GM19452 (cell line): ENCODE data around the gene DIP2C.
"Not testable (repeated sequence)": the region's sequence is repeated elsewhere in the genome, so short reads cannot be mapped to it uniquely, and the experiment has no call there.

Experiments used
- ATAC-seq: cut with Tn5 transposase; IDR thresholded peaks from one replicate; pipeline ENCODE4 v1.9.1; 2021; ENCODE audit not compliant: unreplicated experiment

Gene DIP2C

DNA sequence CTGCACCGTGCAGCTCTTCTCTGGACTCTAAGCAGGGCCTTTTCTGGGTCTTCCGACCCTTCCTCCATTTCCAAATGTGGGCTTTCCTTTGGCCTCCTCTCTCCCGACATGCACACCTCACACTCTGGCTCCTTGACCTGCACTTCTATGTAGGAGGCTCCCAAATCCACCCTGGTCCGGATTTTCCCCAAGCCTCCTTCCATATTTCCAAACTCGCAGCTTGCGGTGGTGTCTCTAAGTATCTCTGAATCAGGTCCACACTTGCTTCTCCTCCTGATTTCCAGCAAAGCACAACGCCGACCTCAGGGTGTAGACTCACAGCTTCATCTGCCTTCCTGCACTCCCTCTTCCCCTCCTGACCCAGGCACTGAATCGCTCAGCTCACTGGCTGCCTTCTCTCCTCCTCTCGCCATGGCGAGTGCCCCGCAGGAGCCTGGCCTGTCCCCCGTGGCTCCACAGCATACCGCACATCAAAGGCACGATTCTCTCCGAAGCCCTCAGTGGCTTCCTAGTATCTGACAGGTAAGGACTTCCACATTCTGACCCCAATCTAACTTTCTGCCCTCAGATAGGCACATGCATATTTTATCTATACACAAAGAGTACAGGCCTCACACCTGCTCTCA is 27.8 kb downstream of the DIP2C start:
- no peak for ATAC-seq

DNA sequence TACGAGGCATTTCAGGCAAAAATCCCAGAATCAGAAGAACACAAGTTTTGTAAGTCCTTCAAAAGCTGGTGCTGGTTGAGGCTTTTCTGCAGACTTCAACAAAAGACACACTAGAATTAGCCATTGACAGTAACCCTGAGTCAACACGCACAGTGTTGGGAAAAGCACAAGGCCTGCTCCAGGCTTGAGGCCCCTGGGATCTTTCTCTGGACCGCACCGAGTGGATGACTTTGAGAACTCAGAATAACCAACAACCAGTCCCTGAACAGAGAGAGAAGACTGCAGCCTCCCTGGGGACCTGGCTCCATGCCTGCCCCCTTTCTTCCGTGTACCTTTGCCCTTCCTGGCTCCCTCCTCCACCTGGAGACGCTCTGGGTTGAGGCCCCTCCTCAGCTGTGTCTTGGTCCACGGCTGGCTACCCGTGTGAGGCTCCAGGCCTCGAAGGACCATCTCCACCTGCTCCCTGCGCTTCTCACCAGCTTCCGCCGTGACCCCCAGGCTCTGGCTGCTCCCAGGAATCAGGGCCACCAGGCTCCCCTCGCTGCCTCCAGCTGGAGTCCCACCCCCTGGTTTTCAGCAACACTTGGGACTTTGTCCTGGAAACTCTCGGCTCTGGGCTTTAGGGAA is 28.4 kb downstream of the DIP2C start:
- ATAC-seq: no peak

DNA sequence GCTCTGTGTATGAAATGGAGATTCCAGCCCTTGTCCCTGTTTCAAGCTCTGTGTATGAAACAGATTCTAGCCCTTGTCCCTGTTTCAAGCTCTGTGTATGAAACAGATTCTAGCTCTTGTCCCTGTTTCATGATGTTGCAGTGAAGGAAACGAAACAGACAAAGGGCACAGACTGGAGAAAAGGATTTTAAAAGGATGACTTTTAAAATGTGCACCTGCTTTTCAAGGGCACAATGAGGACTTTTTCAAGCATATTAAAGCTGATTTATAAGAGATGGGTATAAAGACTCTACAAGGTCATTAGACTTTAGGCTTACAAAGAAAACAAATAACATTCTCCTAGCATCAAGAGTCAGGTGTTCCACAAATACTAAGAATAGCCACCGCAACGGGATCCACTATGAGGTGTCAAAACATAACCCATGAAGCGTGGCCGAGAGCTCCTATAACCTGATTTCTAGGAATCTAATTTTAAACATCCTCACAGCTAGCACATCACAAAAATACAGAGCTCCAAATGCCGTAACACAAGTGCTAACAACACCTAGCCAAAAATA is 29.0 kb downstream of the DIP2C start:
- no peak for ATAC-seq

DNA sequence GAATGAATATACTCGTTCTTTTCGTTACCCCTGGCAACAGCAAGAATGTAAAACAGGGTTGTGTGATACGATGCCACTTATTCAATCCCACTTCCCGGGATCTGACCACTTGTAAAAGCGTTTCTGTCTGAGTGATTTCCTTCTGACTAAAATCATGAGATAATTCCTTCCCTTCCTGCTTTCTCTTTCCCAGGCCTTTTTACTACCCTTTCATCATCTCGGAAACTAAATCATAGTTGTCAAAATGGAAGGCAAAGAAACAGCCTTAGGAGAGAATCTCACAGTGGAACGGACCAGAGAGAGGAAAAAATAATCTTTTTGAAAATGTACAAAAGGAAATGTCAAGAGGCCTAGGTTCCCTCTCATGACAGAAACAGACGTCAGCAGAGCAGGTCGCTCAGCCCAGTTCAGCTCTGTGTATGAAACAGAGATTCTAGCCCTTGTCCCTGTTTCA is 29.8 kb downstream of the DIP2C start:
- ATAC-seq: no peak

DNA sequence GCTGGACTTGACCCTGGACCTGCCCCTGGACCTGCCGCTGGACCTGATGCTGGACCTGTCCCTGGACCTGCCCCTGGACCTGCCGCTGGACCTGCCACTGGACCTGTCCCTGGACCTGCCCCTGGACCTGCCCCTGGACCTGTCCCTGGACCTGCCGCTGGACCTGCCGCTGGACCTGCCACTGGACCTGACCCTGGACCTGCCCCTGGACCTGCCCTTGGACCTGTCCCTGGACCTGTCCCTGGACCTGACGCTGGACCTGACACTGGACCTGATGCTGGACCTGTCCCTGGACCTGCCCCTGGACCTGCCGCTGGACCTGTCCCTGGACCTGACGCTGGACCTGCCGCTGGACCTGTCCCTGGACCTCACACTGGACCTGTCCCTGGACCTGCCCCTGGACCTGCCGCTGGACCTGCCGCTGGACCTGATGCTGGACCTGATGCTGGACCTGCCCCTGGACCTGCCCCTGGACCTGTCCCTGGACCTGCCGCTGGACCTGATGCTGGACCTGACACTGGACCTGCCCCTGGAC is 31.6 kb downstream of the DIP2C start:
- not testable (repeated sequence) for ATAC-seq

DNA sequence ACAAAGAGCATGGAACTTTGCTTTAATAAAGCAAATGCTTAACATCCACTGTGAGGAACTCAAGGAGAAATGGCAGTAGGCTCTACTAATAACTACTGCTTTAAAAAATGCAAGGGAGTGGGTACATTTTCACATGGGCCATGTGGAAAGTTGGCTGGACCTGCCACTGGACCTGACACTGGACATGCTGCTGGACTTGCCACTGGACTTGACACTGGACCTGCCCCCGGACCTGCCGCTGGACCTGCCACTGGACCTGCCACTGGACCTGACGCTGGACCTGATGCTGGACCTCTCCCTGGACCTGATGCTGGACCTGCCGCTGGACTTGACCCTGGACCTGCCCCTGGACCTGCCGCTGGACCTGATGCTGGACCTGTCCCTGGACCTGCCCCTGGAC is 32.6 kb downstream of the DIP2C start:
- ATAC-seq: no peak

DNA sequence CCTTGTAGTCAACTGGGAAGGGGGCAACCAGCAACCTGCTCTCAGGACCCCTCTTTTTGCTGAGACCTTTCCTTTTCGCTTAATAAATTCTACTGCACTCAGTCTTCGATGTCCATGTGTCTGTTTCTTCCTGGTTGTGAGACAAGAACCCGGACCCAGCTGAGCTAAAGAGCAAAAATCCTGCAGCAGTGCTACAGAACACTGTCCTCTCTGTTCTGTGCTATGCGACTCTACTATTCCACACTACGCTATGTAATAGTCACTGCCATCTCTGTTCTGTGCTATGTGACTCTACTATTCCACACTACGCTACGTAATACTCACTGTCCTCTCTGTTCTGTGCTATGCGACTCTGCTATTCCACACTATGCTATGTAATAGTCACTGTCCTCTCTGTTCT is 34.3 kb downstream of the DIP2C start:
- no peak for ATAC-seq

DNA sequence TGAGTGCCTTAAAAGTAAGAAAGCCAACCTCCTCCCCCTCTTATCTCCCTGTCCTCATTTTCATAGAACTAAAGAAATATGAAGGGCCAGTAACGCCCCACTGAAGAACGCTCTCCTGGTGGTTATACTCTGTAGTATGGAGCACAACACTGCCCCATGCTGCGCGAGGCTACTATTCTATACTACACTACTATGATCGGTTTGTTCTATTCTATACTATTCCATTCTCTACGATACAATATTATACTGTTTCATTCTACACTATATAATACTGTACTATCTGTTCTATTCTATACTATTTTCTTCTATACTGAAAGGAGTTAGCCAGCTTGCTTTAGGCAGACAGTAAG is 34.8 kb downstream of the DIP2C start:
- no peak for ATAC-seq

DNA sequence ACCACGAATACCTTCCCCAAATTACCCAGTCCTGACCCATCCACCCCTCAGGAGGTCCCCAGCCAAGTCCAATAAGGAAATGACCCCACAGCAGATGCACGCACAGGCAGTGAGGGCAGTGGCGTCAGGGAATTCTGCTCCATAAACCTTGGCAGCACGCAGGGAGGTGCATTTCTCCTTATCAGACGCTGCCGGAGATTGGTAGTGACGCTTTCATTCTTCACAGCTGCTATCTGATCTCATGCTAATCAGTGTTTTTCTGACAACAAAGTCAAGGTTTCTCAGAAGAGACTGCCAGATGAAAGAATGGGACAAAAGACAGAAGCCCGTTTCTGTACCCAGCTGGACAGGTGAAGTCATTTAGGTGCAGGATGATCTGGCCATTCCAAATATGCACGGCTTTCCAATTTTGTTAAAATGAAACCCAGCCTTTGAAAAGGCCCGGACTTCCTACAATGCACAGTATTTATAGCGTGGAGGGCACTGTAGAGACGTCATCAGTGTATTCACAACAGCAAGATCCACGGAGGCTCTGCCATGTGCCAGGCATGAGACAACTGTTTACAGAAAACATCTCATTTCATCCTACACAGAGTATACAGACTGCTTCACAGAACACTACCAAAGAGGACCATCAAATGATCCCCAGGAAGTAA is 35.3 kb downstream of the DIP2C start:
- ATAC-seq: no peak

DNA sequence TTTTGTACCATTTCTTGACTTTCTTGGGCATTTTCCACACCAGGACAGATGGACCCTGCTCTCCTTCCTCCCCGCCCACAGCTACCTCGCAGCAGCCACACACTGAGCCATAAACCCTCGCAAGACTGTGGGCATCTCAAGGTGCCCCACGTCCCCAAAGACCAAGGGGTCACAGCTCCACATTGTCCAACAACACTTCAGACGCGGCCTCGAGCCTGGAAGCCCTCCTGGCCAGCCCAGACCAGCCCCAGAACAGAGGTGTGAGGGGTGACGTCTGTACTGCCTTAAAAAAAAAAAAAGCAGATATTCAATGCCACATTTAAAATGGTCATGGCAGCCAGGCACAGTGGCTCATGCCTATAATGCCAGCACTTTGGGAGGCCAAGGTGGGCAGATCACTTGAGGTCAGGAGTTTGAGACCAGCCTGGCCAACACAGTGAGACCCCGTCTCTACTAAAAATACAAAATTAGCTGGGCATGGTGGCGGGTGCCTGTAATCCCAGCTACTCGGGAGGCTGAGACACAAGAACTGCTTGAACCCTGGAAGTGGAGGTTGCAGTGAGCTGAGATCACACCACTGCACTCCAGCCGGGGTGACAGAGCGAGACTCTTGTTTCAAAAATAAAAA is 36.5 kb downstream of the DIP2C start:
- ATAC-seq: not testable (repeated sequence)

DNA sequence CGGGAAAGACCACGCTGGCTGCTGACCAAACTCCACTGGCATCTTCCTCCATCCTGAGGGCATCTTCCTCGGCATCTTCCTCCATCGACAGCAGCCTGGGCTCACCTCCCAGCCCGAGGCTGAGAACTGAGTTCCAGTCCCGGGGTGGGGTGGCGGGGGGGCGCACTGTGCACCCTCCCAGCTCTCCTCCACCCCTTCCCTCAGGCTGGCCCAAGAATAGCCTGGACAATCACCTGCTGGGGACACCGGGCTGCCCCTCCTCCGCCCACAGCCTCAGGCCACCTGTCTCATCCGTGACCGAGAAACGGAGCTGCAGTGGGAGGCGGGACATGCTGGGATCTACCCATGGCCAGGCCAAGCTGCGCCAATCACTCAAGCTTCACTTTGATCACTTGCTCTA is 37.2 kb downstream of the DIP2C start:
- ATAC-seq: no peak

DNA sequence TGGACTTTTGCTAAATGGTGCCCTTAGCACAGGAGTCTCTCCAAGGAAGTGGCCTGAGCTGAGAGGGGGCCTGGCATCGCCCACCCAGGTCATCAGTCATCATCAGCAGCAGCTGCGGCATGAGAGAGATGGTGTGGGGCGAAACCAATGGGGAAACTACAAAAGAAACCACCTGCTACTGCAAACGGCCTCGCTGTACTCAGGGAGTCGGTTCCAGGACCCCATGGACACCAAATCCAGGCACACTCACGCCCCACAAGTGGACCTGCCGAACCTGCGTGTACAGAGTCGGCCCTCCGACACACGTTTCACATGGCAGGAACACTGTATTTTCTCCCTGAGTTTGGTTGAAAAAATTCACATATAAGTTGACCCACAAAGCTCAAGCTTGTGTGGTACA is 37.8 kb downstream of the DIP2C start:
- no peak for ATAC-seq

DNA sequence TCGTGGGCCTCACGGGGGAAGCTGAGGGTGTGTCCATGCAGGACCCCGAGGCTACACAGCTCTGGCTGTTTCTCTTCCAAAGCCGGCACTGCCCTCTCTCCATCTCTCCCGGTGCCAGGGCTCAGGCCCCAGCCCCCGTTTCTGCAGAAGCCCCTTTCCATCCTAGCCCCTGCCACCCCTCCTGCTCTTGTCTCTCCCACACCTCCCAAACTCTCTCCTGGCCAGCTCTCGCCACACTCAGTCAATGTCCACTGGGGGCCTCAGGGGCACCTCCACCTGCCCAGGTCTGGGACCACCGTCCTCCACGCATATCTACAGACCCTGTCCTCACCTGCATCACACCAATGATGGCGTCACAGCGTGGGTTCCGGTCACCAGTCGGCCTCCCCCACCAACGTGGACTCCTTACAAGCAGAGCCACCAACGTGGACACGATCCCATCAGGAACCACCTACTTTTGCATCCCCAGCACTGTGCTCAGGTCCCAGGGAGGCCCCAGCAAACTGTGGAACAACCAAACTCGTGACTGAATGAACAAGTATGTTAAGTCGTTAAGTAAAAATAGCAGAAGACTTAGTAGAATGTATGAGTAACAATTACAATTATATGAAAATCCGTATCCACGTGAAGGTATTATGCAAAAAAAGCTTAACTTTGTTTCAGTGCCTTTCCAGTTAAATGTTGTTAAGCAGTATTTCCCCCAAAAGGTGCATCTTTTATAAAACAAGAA is 38.4 kb downstream of the DIP2C start:
- ATAC-seq: no peak

DNA sequence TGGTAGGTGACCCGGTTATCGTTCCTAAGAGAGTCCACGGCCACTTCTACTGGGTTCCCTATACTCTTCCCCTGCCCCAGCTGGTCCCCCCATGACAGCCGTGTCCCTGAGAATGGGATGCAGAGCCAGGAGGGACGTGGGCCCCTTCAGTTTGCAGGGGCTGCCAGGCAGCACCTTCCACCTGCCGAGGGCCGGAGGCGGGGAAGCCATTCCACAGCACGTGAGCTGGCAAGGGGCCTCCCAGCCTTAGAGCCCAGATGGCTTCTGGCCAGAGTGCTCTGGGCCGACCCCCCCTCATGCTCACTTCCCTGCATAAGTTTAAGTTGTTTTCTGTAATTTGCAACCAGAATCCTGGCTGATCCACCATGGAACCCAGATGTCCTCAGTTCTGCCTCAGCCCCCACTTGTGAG is 39.0 kb downstream of the DIP2C start:
- no peak for ATAC-seq

DNA sequence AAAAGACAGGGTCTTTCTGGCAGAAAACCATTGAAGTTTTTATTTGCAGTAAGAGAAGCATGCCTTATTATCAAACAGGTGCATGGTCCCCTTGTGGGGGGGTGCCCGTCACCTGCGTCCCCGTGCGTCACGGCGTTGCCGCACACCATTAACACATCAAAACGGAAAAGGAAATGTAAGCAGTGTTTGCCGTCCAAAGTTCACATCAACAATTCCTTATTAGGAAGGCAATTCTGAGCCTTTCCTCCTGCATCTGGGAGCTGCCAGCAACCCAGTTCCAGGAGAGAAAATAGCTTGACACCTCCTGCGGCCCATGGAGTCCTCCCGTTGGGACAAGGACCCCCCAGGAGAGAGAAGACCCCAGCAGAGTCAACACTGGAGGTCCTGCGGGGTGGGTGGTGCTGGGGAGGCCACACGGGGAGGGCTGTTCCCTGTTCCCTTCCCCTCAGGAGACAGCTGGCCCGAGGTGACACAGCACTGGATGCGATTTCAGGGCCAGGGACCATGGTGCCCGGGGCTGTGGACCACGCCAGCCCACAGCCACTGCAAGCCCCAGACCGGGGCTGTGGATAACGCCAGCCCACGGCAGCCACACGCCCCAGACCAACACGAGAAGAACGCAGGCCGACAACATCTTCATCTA is 39.5 kb downstream of the DIP2C start:
- no peak for ATAC-seq

DNA sequence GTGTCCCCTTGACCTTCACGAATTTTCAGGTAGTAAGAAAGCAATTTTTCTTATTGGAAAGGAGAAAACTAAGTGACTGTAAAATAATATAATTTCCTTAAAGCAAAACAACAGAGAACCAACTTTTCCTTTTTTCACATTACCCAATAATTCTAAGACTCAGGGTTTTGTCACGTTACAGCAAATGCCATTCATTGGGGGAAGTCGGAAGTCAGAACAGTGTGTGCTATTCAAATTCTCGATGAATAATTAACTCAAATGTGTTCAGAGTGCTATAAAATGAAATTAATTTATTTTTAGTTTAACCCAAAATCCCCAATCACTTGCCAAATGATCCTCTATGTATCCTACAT is 40.0 kb downstream of the DIP2C start:
- no peak for ATAC-seq

DNA sequence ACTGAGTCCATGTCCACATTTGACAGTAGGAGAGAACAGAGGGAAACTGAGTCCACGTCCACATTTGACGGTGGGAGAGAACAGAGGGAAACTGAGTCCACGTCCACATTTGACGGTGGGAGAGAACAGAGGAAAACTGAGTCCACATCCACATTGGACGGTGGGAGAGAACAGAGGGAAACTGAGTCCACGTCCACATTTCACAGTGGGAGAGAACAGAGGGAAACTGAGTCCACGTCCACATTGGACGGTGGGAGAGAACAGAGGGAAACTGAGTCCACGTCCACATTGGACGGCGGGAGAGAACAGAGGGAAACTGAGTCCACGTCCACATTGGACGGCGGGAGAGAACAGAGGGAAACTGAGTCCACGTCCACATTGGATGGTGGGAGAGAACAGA is 42.4 kb downstream of the DIP2C start:
- ATAC-seq: not testable (repeated sequence)

DNA sequence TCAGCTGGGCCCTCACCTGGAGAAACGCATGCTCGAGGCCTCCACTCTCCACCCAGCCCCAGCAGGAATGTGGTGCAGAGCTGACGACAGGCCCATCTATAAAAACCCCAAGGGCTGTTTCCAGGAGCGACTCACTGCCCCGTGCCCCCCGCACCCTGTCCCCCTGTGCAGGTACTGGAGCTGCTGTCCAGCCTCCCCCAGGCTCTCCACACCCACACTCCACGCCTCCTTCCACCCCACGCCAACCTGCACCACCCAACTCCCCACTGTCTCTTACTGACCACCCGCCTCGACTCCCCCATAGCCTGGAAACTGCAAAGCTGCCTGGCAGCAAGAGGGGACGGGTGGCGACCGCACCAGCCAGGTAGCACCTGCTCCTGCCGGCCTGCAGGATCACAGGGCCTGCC is 43.3 kb downstream of the DIP2C start:
- no peak for ATAC-seq

DNA sequence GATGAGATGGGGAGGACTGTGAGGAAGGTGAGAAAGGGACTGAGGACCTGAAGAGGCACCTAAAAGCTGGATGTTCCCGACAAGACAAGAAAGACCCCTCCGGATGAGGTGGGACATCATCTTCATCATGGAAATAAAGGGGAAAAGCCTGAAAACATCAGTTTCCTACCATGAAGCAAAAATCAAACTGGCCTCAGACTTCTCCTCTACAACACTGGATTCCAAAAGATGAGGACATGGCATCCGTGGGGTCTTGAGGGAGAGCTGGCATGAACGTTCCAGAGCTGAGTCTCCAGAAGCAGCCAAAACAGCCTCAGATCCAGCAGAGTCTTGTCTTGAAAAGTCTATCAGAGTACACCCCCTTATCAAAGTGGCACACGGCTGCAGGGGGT is 44.5 kb downstream of the DIP2C start:
- ATAC-seq: no peak

DNA sequence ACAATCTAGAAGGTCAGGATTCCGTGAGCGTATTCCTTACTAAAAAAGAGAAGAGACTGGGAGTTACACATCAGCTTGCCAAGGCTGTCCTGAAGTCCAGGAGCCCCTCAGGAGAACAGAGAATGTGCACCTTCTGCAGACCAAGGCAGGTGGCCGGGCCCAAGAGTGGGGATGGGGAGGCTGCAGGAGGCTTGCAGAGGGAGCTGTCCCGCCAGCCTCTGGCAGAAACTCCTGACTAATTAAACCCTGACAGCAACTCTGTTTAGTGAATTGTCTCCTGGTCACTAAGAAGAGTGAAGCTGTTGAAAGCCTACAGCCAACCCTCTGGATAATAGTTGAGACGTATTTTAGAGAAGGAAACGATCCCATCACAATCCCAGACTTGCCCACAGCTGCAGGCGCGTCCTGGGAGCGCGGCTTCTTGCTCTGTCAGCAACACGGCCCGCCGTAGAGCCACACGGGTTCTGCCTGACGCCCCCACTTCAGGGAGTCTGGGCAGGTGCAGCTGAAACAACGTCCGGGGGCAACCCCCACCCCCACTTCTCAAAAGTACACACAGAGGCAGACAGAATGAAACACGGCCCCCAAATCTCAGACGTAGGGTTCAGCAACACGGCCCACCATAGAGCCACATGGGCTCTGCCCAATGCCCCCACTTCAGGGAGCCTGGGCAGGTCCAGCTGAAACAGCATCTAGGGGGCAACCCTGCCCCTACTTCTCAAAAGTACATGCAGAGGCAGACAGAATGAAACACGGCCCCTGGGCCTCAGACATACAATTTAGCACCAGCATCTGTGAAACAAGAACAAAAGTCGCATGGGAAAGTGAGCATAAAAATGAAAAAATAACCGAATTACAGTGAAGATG is 45.2 kb downstream of the DIP2C start:
- no peak for ATAC-seq
